SK-N-SH treated with all-trans-retinoic acid at 6 μM for 48 hours (cell line): ENCODE results near the gene BMPR1B.
A peak's percentile ranks its signal among the peaks of the same experiment; 100 is the strongest.

Experiments used
- ATAC-seq: fragments of 200-7000 bp; cut with Tn5 transposase; 3 replicates; pipeline ENCODE4 v1.9.1; 2020; ENCODE audit warnings: mild to moderate bottlenecking, moderate library complexity
- ARNTL ChIP-seq: fragments of 450-650 bp; formaldehyde crosslinking; IDR thresholded peaks from 2 replicates; pipeline ENCODE4 v1.5.0; 2020; ENCODE audit warnings: low read depth, mild to moderate bottlenecking, moderate library complexity, borderline replicate concordance
- BACH2 ChIP-seq: fragments of 250-450 bp; sonication (Bioruptor Pico); IDR thresholded peaks from 2 replicates; pipeline ENCODE4 v1.9.0; 2021; ENCODE audit warnings: mild to moderate bottlenecking, borderline replicate concordance
- CSDC2 ChIP-seq: fragments of 250-450 bp; sonication (Bioruptor Pico); IDR thresholded peaks from 2 replicates; pipeline ENCODE4 v1.5.0; 2020; ENCODE audit warnings: mild to moderate bottlenecking, moderate library complexity
- ESRRG ChIP-seq: fragments of 250-450 bp; sonication (Bioruptor Pico); IDR thresholded peaks from 2 replicates; pipeline ENCODE4 v1.6.1; 2021; ENCODE audit warnings: mild to moderate bottlenecking
- GLIS3 ChIP-seq: fragments of 250-450 bp; sonication (Bioruptor Pico); IDR thresholded peaks from 2 replicates; pipeline ENCODE4 v1.5.0; 2020; ENCODE audit warnings: mild to moderate bottlenecking, moderate library complexity
- ISL1 ChIP-seq: fragments of 250-450 bp; sonication (Bioruptor Pico); IDR thresholded peaks from 2 replicates; pipeline ENCODE4 v2.1.2; 2022; ENCODE audit warnings: mild to moderate bottlenecking, moderate library complexity
- OSR1 ChIP-seq: fragments of 250-450 bp; sonication (Bioruptor Pico); IDR thresholded peaks from 2 replicates; pipeline ENCODE4 v1.8.0; 2022; ENCODE audit warnings: moderate library complexity, mild to moderate bottlenecking, inconsistent platforms
- PPARA ChIP-seq: fragments of 250-450 bp; sonication (Bioruptor Pico); IDR thresholded peaks from 2 replicates; pipeline ENCODE4 v1.5.0; 2020; ENCODE audit warnings: mild to moderate bottlenecking, borderline replicate concordance
- RARB ChIP-seq: fragments of 250-450 bp; sonication (Bioruptor Pico); IDR thresholded peaks from 2 replicates; pipeline ENCODE4 v1.8.0; 2021; ENCODE audit warnings: mild to moderate bottlenecking, moderate library complexity
- TCF4 ChIP-seq: fragments of 250-450 bp; sonication (Bioruptor Pico); IDR thresholded peaks from 2 replicates; pipeline ENCODE4 v1.8.0; 2021; ENCODE audit warnings: mild to moderate bottlenecking, moderate library complexity, borderline replicate concordance
- TOX ChIP-seq: fragments of 250-450 bp; sonication (Bioruptor Pico); IDR thresholded peaks from 2 replicates; pipeline ENCODE4 v1.8.0; 2021; ENCODE audit warnings: mild to moderate bottlenecking, moderate library complexity, borderline replicate concordance
- ZC3H10 ChIP-seq: fragments of 250-450 bp; sonication (Bioruptor Pico); IDR thresholded peaks from 2 replicates; pipeline ENCODE4 v1.5.1; 2021; ENCODE audit warnings: mild to moderate bottlenecking, moderate library complexity
- ZFP3 ChIP-seq: fragments of 250-450 bp; sonication (Bioruptor Pico); IDR thresholded peaks from 2 replicates; pipeline ENCODE4 v1.5.0; 2020; ENCODE audit warnings: mild to moderate bottlenecking, moderate library complexity
- ZFP30 ChIP-seq: fragments of 450-650 bp; formaldehyde crosslinking; IDR thresholded peaks from 2 replicates; pipeline ENCODE4 v1.5.0; 2022; ENCODE audit warnings: mild to moderate bottlenecking, moderate library complexity
- ZNF565 ChIP-seq: fragments of 450-650 bp; formaldehyde crosslinking; conservative IDR thresholded peaks from 2 replicates; pipeline ENCODE4 v1.5.0; 2020; ENCODE audit warnings: low read depth, mild to moderate bottlenecking, moderate library complexity
- ZNF70 ChIP-seq: fragments of 450-650 bp; formaldehyde crosslinking; IDR thresholded peaks from 2 replicates; pipeline ENCODE4 v1.5.0; 2020; ENCODE audit warnings: mild to moderate bottlenecking, moderate library complexity
- ZNF8 ChIP-seq: fragments of 450-650 bp; formaldehyde crosslinking; IDR thresholded peaks from 2 replicates; pipeline ENCODE4 v1.5.0; 2020; ENCODE audit warnings: mild to moderate bottlenecking, moderate library complexity
- TF ChIP-seq, protein P1 (sequence below): fragments of 250-450 bp; sonication (Bioruptor Pico); IDR thresholded peaks from 2 replicates; pipeline ENCODE4 v1.5.0; 2020; ENCODE audit warnings: mild to moderate bottlenecking, moderate library complexity
- TF ChIP-seq, protein P2 (sequence below): fragments of 250-450 bp; sonication (Bioruptor Pico); IDR thresholded peaks from 2 replicates; pipeline ENCODE4 v1.8.0; 2020; ENCODE audit warnings: mild to moderate bottlenecking, moderate library complexity, borderline replicate concordance
- TF ChIP-seq, protein P3 (sequence below): fragments of 250-450 bp; sonication (Bioruptor Pico); IDR thresholded peaks from 2 replicates; pipeline ENCODE4 v1.5.1; 2021; ENCODE audit warnings: mild to moderate bottlenecking, moderate library complexity
- TF ChIP-seq, protein P4 (sequence below): fragments of 250-450 bp; sonication (Bioruptor Pico); IDR thresholded peaks from 2 replicates; pipeline ENCODE4 v1.5.1; 2020; ENCODE audit warnings: low read depth, mild to moderate bottlenecking, moderate library complexity
- TF ChIP-seq, protein P5 (sequence below): fragments of 250-450 bp; sonication (Bioruptor Pico); IDR thresholded peaks from 2 replicates; pipeline ENCODE4 v1.8.0; 2021; ENCODE audit warnings: low read depth, mild to moderate bottlenecking, moderate library complexity, borderline replicate concordance

Gene BMPR1B

DNA sequence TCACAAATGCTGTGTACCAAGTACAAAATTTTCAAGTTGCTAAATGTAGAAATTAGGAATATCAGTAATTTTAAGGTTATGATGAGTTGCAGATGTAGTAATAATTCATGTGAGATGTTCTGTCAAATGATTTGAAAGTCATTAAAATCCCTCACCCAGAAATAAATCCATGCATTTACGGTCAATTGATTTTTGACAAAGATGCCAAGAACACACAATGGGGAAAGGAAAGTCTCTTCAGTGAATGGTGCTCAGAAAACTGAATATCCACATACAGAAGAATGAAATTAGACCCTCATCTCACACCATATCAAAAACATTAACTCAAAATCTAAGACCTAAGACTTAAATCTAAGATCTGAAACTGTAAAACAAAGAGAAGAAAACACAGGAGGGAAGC lies 12.9 kb upstream of the BMPR1B start (continued):
- TF ChIP-seq, protein P1, sequence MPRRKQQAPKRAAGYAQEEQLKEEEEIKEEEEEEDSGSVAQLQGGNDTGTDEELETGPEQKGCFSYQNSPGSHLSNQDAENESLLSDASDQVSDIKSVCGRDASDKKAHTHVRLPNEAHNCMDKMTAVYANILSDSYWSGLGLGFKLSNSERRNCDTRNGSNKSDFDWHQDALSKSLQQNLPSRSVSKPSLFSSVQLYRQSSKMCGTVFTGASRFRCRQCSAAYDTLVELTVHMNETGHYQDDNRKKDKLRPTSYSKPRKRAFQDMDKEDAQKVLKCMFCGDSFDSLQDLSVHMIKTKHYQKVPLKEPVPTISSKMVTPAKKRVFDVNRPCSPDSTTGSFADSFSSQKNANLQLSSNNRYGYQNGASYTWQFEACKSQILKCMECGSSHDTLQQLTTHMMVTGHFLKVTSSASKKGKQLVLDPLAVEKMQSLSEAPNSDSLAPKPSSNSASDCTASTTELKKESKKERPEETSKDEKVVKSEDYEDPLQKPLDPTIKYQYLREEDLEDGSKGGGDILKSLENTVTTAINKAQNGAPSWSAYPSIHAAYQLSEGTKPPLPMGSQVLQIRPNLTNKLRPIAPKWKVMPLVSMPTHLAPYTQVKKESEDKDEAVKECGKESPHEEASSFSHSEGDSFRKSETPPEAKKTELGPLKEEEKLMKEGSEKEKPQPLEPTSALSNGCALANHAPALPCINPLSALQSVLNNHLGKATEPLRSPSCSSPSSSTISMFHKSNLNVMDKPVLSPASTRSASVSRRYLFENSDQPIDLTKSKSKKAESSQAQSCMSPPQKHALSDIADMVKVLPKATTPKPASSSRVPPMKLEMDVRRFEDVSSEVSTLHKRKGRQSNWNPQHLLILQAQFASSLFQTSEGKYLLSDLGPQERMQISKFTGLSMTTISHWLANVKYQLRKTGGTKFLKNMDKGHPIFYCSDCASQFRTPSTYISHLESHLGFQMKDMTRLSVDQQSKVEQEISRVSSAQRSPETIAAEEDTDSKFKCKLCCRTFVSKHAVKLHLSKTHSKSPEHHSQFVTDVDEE (CRISPR knock-in tag): no peak
- TF ChIP-seq OSR1: no peak
- TF ChIP-seq ZC3H10: no peak
- TF ChIP-seq ZFP30 (CRISPR knock-in tag): no peak
- no peak for TF ChIP-seq TOX
- no peak for TF ChIP-seq ISL1

DNA sequence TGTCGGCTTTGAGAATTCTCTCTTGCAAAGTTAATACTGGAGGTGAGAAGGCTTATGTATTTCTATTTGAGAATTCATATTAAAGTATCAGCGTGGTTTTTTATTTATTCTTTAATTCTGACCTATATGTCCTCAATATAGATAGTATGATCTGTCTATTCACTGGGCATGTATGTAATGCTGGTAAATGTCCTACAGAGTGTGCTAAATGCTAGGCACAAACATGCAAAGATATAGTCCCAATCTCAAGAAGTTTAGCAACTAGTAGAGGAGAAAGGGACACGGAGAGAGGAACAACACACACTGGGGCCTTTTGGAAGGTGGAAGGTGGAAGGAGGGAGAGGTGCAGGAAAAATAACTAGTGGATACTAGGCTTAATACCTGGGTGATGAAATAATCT lies 11.0 kb upstream of the BMPR1B start:
- TF ChIP-seq, protein P2, sequence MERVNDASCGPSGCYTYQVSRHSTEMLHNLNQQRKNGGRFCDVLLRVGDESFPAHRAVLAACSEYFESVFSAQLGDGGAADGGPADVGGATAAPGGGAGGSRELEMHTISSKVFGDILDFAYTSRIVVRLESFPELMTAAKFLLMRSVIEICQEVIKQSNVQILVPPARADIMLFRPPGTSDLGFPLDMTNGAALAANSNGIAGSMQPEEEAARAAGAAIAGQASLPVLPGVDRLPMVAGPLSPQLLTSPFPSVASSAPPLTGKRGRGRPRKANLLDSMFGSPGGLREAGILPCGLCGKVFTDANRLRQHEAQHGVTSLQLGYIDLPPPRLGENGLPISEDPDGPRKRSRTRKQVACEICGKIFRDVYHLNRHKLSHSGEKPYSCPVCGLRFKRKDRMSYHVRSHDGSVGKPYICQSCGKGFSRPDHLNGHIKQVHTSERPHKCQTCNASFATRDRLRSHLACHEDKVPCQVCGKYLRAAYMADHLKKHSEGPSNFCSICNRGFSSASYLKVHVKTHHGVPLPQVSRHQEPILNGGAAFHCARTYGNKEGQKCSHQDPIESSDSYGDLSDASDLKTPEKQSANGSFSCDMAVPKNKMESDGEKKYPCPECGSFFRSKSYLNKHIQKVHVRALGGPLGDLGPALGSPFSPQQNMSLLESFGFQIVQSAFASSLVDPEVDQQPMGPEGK (CRISPR knock-in tag): no peak
- no peak for TF ChIP-seq ZFP30 (CRISPR knock-in tag)
- TF ChIP-seq ZC3H10: no peak
- TF ChIP-seq, protein P1 (CRISPR knock-in tag): no peak
- TF ChIP-seq, protein P3, sequence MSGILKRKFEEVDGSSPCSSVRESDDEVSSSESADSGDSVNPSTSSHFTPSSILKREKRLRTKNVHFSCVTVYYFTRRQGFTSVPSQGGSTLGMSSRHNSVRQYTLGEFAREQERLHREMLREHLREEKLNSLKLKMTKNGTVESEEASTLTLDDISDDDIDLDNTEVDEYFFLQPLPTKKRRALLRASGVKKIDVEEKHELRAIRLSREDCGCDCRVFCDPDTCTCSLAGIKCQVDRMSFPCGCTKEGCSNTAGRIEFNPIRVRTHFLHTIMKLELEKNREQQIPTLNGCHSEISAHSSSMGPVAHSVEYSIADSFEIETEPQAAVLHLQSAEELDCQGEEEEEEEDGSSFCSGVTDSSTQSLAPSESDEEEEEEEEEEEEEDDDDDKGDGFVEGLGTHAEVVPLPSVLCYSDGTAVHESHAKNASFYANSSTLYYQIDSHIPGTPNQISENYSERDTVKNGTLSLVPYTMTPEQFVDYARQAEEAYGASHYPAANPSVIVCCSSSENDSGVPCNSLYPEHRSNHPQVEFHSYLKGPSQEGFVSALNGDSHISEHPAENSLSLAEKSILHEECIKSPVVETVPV (CRISPR knock-in tag): no peak
- no peak for TF ChIP-seq ZFP3 (CRISPR knock-in tag)
- TF ChIP-seq ZNF565 (CRISPR knock-in tag): no peak
- no peak for TF ChIP-seq TCF4
- no peak for TF ChIP-seq BACH2 (CRISPR knock-in tag)
- TF ChIP-seq, protein P4, sequence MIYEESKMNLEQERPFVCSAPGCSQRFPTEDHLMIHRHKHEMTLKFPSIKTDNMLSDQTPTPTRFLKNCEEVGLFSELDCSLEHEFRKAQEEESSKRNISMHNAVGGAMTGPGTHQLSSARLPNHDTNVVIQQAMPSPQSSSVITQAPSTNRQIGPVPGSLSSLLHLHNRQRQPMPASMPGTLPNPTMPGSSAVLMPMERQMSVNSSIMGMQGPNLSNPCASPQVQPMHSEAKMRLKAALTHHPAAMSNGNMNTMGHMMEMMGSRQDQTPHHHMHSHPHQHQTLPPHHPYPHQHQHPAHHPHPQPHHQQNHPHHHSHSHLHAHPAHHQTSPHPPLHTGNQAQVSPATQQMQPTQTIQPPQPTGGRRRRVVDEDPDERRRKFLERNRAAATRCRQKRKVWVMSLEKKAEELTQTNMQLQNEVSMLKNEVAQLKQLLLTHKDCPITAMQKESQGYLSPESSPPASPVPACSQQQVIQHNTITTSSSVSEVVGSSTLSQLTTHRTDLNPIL (CRISPR knock-in tag): no peak
- no peak for TF ChIP-seq CSDC2 (CRISPR knock-in tag)
- TF ChIP-seq, all 23 proteins: peak for 0
- no peak for ATAC-seq

DNA sequence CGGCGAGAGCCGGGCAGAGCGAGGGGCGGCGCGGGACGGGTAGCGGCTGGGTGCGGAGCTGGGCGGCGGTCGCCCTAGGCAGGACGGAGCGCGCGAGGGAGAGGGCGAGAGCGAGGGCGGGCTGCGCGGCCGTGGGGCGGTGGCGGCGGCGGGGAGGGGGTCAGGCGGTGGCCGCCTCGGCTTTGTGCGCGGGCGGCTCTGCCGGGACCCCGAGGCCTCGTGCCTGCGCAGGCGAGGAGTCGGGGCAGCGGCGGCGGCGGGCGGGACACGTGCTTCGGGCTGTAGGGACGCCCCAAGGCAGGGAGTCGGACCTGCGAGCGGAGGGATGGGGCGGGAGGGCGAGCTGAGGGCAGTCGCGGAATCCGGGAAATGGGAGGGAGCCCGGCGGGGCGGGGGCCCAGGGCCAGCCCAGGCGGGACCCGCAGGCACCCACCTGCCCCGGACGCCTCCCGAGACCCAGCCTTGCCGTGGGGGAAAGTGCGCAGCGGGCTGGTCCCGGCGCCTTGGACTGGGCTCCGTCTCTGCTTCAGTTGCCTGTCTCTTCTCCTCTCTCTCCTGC lies 465 bp downstream of the BMPR1B start:
- 0 out of 2 replicates have a peak, but pooled peaks have one; percentile 25 for TF ChIP-seq ARNTL (CRISPR knock-in tag)
- no peak for TF ChIP-seq CSDC2 (CRISPR knock-in tag)
- ATAC-seq: peak; percentile 74

DNA sequence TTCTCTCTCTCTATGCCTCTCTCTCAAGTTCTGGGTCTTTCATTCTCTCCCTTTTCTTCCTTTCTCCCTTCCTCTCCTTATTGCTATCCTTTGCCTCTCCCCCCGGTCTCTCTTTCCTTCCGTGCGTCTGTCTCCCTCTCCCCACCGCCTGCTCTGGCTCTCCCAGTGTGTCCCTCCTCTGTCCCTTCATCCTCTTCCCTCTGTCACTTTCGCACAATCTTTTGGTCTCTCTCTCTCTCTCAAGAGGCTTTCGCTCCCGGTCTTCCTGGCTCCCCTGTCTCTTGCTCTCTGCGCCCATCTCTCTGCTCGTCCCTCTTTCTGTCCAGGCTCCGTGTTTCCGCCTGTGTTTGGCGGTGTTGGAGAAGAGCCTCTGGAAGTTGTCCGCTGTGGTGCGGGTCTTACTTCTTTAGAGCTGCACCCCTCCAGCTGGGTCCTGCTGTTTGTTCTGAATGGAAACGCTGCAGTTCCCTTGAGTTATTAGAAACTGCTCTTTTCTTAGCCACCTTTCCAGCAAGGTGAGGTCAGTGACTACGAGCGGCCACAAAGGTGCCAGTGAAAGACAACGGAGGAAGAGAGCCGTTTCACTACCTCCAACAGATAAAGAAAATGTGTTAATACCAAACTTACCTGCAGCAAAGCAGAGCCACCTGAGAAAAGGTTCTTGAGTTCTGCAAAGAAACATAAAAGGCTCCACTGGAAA lies 1.1 kb downstream of the BMPR1B start:
- ATAC-seq: peak; percentile 41
- no peak for TF ChIP-seq GLIS3 (CRISPR knock-in tag)
- no peak for TF ChIP-seq ZFP3 (CRISPR knock-in tag)
- TF ChIP-seq RARB: no peak
- TF ChIP-seq PPARA (CRISPR knock-in tag): no peak
- TF ChIP-seq ZNF70 (CRISPR knock-in tag): no peak
- no peak for TF ChIP-seq ZC3H10
- TF ChIP-seq TOX: no peak
- TF ChIP-seq ZNF8: no peak
- no peak for TF ChIP-seq ARNTL (CRISPR knock-in tag)
- TF ChIP-seq, protein P5, sequence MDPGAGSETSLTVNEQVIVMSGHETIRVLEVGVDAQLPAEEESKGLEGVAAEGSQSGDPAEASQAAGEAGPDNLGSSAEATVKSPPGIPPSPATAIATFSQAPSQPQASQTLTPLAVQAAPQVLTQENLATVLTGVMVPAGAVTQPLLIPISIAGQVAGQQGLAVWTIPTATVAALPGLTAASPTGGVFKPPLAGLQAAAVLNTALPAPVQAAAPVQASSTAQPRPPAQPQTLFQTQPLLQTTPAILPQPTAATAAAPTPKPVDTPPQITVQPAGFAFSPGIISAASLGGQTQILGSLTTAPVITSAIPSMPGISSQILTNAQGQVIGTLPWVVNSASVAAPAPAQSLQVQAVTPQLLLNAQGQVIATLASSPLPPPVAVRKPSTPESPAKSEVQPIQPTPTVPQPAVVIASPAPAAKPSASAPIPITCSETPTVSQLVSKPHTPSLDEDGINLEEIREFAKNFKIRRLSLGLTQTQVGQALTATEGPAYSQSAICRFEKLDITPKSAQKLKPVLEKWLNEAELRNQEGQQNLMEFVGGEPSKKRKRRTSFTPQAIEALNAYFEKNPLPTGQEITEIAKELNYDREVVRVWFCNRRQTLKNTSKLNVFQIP (CRISPR knock-in tag): no peak
- TF ChIP-seq, protein P3 (CRISPR knock-in tag): no peak
- TF ChIP-seq OSR1: no peak
- TF ChIP-seq ISL1: no peak
- TF ChIP-seq ESRRG (CRISPR knock-in tag): no peak
